Effector CD8-positive, alpha-beta T cell (primary cell): ENCODE measurements around the gene PGAM5.
A peak's percentile ranks its signal among the peaks of the same experiment; 100 is the strongest.
"Not testable (repeated sequence)": the region's sequence is repeated elsewhere in the genome, so short reads cannot be mapped to it uniquely, and the experiment has no call there.

Source experiments
- DNase-seq: peaks from one replicate; lab custom pipeline; 2025; lab: John Stamatoyannopoulos, UW

Gene PGAM5

DNA sequence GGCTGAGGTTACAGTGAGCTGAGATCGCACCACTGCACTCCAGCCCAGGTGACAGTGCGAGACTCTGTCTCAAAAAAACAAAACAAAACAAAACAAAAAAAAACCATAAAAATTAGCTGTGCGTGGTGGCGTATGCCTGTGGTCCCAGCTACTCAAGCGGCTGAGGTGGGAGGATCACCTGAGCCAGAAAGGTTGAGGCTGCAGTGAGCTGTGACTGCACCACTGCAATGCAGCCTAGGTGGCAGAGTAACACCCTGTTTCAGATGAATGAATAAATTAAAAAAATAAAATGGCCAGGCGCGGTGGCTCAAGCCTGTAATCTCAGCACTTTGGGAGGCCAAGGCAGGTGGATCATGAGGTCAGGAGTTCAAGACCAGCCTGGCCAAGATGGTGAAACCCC, 43.0 kb downstream of the PGAM5 start:
- DNase-seq, result not testable (repeated sequence)

DNA sequence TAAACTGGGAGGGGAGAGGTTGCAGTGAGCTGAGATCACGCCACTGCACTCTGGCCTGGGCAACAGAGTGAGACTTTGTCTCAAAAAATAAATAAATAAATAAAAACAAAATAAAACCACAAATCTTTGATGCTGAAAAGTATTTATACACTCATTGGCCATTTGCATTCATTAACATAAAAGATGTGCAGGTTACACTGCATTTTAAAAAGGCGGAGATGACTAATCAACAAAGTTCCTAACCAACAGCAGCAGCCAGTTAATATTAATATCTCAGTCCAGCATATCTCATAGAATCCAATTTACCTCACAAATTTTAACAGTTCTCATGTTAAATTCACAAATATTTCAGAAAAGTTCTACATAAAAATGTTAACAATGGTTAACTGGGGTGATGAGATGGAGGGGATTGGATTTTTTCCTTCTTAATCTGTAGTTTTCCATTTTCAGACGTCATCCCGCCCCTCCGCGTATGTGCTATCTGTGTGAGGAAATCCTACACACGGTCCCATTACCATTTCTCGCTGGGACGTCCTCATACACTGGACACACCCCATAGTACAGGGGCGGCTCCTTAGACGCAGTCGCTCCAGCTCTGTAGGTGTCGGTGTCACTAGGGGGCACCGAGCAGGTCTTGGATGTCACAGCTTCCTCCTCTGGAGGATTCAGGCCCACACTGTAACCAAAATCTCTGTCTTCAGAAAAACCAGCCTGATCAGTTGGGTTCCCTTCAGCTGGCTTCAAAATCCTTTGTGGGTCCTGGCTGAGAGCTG, 43.7 kb downstream of the PGAM5 start:
- DNase-seq, result no peak

DNA sequence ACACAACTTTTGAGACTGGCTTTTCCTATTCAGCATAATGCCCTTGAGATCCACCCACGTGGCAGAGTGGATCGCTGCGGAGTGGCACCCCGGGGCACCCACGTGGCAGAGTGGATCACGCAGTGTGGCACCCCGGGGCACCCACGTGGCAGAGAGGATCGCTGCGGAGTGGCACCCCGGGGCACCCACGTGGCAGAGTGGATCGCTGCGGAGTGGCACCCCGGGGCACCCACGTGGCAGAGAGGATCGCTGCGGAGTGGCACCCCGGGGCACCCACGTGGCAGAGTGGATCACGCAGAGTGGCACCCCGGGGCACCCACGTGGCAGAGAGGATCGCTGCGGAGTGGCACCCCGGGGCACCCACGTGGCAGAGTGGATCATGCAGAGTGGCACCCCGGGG, 48.2 kb downstream of the PGAM5 start:
- not testable (repeated sequence) for DNase-seq

DNA sequence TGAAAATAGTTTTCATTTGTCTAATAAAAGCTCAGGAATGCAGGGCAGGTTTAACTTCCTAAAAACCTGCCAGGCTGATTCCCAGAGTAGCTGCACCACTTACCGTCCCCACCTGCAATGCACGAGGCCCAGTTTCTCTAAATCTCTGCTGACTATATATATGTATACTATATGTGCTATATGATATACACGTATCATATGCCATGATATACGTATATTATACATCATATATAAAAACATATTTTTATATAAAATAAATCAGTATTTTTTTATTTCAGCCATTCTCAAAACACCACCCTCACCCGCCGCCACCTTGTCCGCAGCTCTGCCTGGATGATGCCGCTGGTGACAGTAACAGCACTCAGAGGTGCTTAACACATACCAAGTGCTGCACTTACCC, 48.7 kb downstream of the PGAM5 start:
- DNase-seq, result no peak

DNA sequence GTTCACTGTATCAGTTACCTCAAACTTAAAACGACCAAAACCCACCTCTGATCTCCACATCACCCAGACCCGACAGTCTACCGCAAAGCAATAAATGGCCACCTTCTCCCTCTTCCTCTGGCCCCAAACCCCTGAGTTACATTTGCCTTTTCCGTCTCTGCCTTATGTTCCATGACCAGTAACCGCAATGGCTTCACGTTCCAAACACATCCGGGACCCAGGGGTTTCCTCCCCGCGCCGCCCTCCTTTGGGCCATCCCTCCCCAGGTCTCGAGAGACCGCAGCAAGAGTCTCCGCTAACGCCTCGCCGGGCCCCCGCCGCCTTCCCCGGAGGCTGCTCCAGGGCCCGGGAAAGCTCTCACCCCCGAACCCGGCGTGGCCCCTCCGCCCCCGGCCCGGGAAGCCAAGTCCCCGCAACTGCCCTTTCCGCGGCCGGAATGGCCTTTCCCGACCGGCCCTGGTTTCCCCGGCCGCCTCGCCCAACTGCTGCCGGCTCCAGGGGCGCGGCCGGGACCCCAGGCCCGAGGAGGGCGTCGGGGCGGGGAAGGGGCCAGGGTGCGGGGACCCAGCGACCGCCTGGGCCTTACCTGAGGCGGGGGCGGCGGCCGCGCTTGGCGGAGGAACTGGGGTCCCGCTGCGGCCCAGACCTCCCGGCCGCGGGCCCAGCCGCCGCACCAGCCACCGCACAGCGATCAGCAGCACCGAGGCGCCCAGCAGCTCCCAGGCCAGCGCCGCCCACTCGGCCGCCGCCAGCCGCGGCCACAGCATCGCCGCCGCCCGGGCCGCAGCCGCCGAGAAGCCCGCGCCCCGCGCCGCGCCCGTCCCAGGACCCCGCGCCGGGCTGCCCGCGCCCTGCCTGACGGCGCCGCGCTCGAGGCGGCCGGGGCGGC, 50.6 kb downstream of the PGAM5 start, which contains the start of gene ANKLE2:
TSS of gene ANKLE2 (minus strand) at position 801 of the 889 bp plus-strand sequence. CDS start at position 767, 34 bp downstream.
- peak; percentile 25 for DNase-seq

DNA sequence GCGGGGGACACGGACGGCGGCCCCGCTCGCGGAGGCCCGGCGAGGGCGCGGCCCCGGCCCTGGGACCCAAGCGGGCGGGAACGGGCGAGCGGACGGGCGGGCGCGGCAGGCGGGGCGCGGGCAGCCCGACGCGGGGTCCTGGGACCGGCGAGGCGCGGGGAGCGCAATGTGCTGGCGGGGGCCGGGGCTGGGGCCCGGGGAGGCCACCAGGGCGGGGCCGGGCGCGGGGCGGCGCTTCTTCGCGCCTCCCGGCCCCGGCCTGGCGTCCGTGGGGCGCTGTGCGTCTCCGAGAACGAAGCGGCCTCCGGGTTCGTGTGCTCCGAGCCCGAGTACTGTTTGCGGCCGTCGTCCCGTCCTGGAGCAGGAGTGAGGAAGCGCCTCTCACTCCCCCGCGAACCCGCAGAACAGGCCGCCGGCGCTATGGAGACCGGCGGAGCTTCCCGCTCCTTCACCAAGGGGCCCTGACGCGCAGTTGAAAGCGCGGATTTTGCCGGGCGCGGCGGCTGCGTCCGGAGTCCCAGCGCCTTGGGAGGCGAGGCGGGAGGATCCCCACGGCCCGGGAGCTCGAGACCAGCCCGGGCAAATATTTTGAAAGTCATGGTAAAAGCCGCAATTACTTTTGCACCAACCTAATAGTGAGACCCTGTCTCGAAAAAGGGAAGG, 51.4 kb downstream of the PGAM5 start:
- DNase-seq, result peak; percentile 67

DNA sequence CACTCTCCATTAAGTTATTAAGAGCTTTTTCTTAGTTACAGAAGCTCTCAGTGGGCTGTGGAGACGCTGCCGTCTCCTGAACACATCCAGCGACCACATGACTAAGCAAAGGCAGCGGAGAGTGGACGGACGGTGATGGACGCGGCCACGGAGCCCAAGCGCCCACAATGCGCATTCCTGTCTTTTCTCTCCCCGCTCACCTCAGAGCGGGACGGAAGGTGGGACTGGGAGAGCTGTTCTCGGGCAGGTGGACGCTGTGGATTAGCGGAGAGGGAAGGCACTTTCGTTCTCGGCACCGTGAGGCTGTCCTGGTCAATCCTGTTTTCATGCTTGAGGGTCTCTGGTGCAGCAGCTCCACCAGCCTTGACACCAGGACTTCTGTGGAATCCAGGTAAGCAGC, 53.6 kb downstream of the PGAM5 start:
- DNase-seq, result no peak

DNA sequence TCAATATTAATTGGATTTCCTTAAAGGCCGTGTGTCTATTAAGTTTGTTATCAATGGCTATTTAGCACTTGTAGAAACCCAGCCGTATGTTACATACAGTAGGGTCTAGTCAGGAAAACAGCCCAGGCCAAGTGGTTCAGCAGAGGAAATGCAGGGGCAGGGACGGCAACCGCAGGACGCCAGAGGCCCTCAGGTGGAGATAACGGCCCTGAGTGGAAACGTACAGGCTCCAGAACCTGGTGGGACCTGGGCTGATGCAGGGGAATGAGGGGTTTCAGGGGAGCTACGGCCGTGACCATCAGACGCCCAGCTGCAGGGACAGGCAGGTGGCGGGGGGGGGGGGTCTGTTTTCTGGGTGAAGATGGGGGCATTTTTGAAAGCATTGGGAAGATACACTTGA, 54.7 kb downstream of the PGAM5 start:
- no peak for DNase-seq

DNA sequence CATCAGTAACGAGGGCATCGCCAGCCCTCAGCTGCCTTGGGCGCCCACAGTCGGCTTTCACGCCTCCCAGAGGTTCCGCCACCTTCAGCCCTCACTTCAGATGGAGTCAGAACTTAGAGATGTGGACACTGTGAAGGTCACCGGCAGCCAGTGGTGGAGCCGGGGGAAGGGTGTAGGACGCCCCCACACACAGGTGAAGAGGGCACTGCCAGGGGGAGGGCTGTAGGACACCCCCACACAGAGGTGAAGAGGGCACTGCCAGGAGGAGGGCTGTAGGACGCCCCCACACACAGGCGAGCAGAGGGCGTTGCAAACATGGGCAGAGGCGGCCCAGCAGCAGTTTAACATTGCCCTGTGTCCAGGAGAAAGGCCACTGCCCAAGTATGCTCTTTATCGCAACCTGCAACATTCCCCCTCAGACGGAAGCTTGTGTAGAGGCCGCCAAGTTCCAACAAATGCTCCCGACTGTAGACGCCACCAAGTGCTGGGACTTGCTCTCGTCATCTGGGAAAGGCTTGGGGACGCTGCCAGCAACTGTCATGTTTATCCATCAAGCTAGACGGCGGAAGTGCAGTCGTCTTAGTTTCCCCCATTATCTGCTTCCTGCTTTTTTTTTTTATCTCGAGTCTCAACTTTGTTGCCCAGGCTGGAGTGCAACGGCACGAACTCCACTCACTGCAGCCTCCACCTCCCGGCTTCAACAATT, 55.9 kb downstream of the PGAM5 start:
- DNase-seq, result no peak

DNA sequence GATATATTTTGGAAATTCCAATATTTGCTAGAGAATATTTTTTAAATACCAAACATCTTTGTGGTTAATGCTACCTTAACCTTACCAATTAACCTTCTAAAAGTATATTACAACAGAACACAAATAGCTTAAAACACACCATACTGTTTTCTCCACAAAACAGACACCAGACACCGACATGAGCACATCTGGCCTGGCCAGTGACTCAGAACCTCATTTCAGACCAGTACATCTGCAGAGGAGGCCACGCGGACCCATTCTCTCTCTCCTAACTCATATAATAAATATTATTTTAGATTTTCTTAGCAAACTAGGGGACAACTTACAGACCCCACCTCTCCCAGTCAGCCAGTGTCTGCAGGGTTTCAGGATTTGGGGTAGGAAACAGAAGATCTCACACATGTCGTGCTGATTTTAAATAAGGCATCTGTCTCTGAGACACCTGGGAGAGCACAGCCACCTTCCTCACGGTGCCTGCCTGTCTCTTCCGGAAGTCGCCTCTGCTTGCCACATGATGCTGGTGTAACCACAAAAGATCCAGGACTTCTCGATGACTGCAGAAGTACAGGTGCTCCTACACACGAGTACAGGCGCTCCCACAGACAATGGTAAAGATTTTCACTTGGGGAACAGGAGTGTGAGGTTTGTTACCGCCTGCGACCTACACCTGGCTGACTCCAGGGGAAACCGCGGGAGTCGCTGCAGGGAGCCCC, 60.6 kb downstream of the PGAM5 start:
- peak; percentile 33 for DNase-seq
